K562 (cell line): Measurements from ENCODE around the gene CHRNA10. TPM values are rescaled to one million over a fixed set of nuclear protein-coding genes. Genes with fewer than 3 reads are reported as not detected.

Experiments used
- CCNT2 ChIP-seq: IDR thresholded peaks from 2 replicates; pipeline ENCODE4 v1.6.1; 2011; ENCODE audit warnings: borderline replicate concordance, low read depth, mild to moderate bottlenecking, moderate library complexity, mixed read lengths, low read length; ENCODE audit not compliant: insufficient read length; ENCODE audit errors: extremely low read depth
- IRF2 ChIP-seq: sonication (generic); formaldehyde crosslinking; IDR thresholded peaks from 2 replicates; pipeline ENCODE4 v1.8.1; 2022; ENCODE audit warnings: mild to moderate bottlenecking, missing genetic modification reagents
- PATZ1 ChIP-seq: fragments of 250-450 bp; sonication (Bioruptor Pico); IDR thresholded peaks from 2 replicates; pipeline ENCODE4 v1.5.0; 2020; ENCODE audit warnings: mild to moderate bottlenecking, borderline replicate concordance
- PHTF2 ChIP-seq: fragments of 250-450 bp; sonication (Bioruptor Pico); IDR thresholded peaks from 2 replicates; pipeline ENCODE4 v1.5.0; 2021; ENCODE audit warnings: mild to moderate bottlenecking
- RBM17 ChIP-seq: fragments of 200-400 bp; formaldehyde crosslinking; IDR thresholded peaks from 2 replicates; pipeline ENCODE4 v1.6.1; 2017; ENCODE audit warnings: low read depth, mild to moderate bottlenecking, low read length, borderline replicate concordance
- TAF7 ChIP-seq: fragments of 450-650 bp; IDR thresholded peaks from 2 replicates; pipeline ENCODE4 v1.6.1; 2016; ENCODE audit warnings: missing genetic modification characterization, missing compliant biosample characterization
- ZNF165 ChIP-seq: fragments of 250-450 bp; sonication (Bioruptor Pico); IDR thresholded peaks from 2 replicates; pipeline ENCODE4 v1.4.0; 2020; ENCODE audit warnings: borderline replicate concordance
- ZNF511 ChIP-seq: sonication (generic); formaldehyde crosslinking; IDR thresholded peaks from 2 replicates; pipeline ENCODE4 v1.8.0; 2022; ENCODE audit warnings: mild to moderate bottlenecking, missing genetic modification reagents
- polyA plus RNA-seq, 8 experiments: library from polyadenylated mRNA; depleted of rRNA in 4 of 8; stranded (reverse) in 5 of 8; unstranded in 3 of 8; fragments of >200 nt; fragmentation: Nextera tagmentation in 2 of 8; fragmentation: Illumina TruSeq in 1 of 8; extraction: Ambion mirVana in 2 of 8; extraction: Trizol in 1 of 8; gene quantifications; 2 replicates each; pipeline versions ENCODE4 v1.2.1 to v1.2.3, GENCODE V29; 2011 to 2014; ENCODE audit warnings: inconsistent platforms in 1 of 8, missing spikeins in 1 of 8
- total RNA-seq, 7 experiments: library from RNA; depleted of rRNA in 6 of 7; stranded (reverse); fragments of >200 nt in 6 of 7; fragmentation: Illumina TruSeq in 2 of 7; extraction: Trizol in 2 of 7; gene quantifications; 2 replicates each; pipeline versions ENCODE4 v1.2.1 to v1.2.3, GENCODE V29; 2011 to 2021; ENCODE audit warnings: low replicate concordance in 1 of 7
- TF ChIP-seq, protein P1 (sequence below), 2 experiments: IDR thresholded peaks; 2 replicates each; pipeline ENCODE4 v1.6.1; 2011; ENCODE audit warnings: borderline replicate concordance in 1 of 2, control low read depth in 1 of 2, low read depth in 1 of 2, low read length in 1 of 2, mild to moderate bottlenecking in 1 of 2, mixed read lengths in 1 of 2, moderate library complexity in 1 of 2; ENCODE audit not compliant: insufficient read depth in 1 of 2, insufficient read length in 1 of 2, poor library complexity in 1 of 2, severe bottlenecking in 1 of 2; ENCODE audit errors: extremely low read depth in 1 of 2
- TF ChIP-seq, protein P2 (sequence below): fragments of 250-450 bp; sonication (Bioruptor Pico); IDR thresholded peaks from 2 replicates; pipeline ENCODE4 v1.5.0; 2022; ENCODE audit warnings: mild to moderate bottlenecking

Gene CHRNA10
- total and polyA plus RNA-seq, 9 of the 15 experiments (the other 6 are each of a cell fraction or from before 2014, with no cell fraction given) = 0.35 to 1.9 (median 0.81) TPM

GRCh38 chr11:3679077-3679476 is 7.9 kb upstream of the CHRNA10 start (continued):
- TF ChIP-seq, protein P1, sequence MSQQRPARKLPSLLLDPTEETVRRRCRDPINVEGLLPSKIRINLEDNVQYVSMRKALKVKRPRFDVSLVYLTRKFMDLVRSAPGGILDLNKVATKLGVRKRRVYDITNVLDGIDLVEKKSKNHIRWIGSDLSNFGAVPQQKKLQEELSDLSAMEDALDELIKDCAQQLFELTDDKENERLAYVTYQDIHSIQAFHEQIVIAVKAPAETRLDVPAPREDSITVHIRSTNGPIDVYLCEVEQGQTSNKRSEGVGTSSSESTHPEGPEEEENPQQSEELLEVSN (IDR thresholded peaks at IDR 0.05; ENCODE audit: borderline replicate concordance in 1 of 2, extremely low read depth in 1 of 2, insufficient read depth in 1 of 2, insufficient read length in 1 of 2, low read depth in 1 of 2, low read length in 1 of 2, poor library complexity in 1 of 2, severe bottlenecking in 1 of 2) = no peak
- no peak for TF ChIP-seq PATZ1 (CRISPR knock-in tag)
- TF ChIP-seq TAF7 = no peak
- no peak for TF ChIP-seq PHTF2
- TF ChIP-seq, protein P2, sequence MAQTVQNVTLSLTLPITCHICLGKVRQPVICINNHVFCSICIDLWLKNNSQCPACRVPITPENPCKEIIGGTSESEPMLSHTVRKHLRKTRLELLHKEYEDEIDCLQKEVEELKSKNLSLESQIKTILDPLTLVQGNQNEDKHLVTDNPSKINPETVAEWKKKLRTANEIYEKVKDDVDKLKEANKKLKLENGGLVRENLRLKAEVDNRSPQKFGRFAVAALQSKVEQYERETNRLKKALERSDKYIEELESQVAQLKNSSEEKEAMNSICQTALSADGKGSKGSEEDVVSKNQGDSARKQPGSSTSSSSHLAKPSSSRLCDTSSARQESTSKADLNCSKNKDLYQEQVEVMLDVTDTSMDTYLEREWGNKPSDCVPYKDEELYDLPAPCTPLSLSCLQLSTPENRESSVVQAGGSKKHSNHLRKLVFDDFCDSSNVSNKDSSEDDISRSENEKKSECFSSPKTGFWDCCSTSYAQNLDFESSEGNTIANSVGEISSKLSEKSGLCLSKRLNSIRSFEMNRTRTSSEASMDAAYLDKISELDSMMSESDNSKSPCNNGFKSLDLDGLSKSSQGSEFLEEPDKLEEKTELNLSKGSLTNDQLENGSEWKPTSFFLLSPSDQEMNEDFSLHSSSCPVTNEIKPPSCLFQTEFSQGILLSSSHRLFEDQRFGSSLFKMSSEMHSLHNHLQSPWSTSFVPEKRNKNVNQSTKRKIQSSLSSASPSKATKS (CRISPR knock-in tag) = no peak
- no peak for TF ChIP-seq CCNT2
- no peak for TF ChIP-seq ZNF511
- TF ChIP-seq ZNF165 (CRISPR knock-in tag) = no peak
- TF ChIP-seq IRF2 (CRISPR knock-in tag) = no peak
- no peak for TF ChIP-seq RBM17
